Endothelial cell of umbilical vein (primary cell): ENCODE results near the gene AK9. TPM values are rescaled to one million over a fixed set of nuclear protein-coding genes. Genes with fewer than 3 reads are reported as not detected.

Experiments
- BruUV-seq: library from RNA; stranded (reverse); fragments of 400-500 nt; replicated peaks from 2 replicates; lab custom pipeline; 2021; lab: Mats Ljungman, UMichigan
- CTCF ChIA-PET: fragments of 300-600, 350-600 bp; sonication (Branson Sonifier 250); formaldehyde crosslinking; loops from one replicate; lab custom pipeline; 2021; ENCODE audit warnings: antibody characterized with exemption, inconsistent platforms; lab: Charles Lee
- POLR2A ChIA-PET: fragments of 300-600, 350-600 bp; sonication (Branson Sonifier 250); formaldehyde crosslinking; loops from one replicate; lab custom pipeline; 2021; ENCODE audit warnings: antibody characterized with exemption, inconsistent platforms; lab: Charles Lee
- DNase-seq: peaks from one replicate; pipeline ENCODE4 v3.0.0-alpha.2; 2011; ENCODE audit warnings: low read depth, low spot score
- FAIRE-seq: peaks from 2 replicates; lab custom pipeline; 2011; peaks lifted over from hg19 to GRCh38; lab: Jason Lieb, UNC
- H2AFZ ChIP-seq: 2 replicates; pipeline ENCODE4 v1.6.0; 2012; ENCODE audit warnings: low read depth, low read length, control low read depth, inconsistent platforms
- H3K27ac ChIP-seq: 2 replicates; pipeline ENCODE4 v1.5.1; 2011; ENCODE audit warnings: low read depth, mild to moderate bottlenecking, control low read depth, low read length, moderate library complexity; ENCODE audit not compliant: insufficient read depth
- H3K27me3 ChIP-seq, 2 experiments: 2 replicates each; pipeline versions ENCODE4 v1.6.0 to v1.6.1; 2011; ENCODE audit warnings: low read length in 2 of 2, mixed read lengths in 1 of 2; ENCODE audit not compliant: control insufficient read depth in 2 of 2, insufficient read depth in 2 of 2
- H3K36me3 ChIP-seq, 2 experiments: 2 replicates in 1 of 2; 3 replicates in 1 of 2; pipeline ENCODE4 v1.5.1; 2011; ENCODE audit warnings: low read length in 2 of 2, mild to moderate bottlenecking in 1 of 2, moderate library complexity in 1 of 2; ENCODE audit not compliant: control insufficient read depth in 2 of 2, insufficient read depth in 2 of 2; ENCODE audit errors: extremely low read depth in 1 of 2
- H3K4me1 ChIP-seq: 3 replicates; pipeline ENCODE4 v1.5.1; 2011; ENCODE audit warnings: mild to moderate bottlenecking, low read length; ENCODE audit not compliant: control insufficient read depth, insufficient read depth; ENCODE audit errors: extremely low read depth
- H3K4me2 ChIP-seq: 2 replicates; pipeline ENCODE4 v1.6.1; 2011; ENCODE audit warnings: low read length, control low read depth, mixed read lengths; ENCODE audit not compliant: insufficient read depth
- H3K4me3 ChIP-seq, 3 experiments: fragments of 200-600 bp in 1 of 3; sonication (generic), shearing (Covaris generic) in 1 of 3; replicated peaks in 1 of 3; 2 replicates each; pipeline ENCODE4 v1.5.1; 2011 to 2016; ENCODE audit warnings: control low read depth in 3 of 3, low read length in 3 of 3, mild to moderate bottlenecking in 2 of 3, inconsistent platforms in 1 of 3, low read depth in 1 of 3, moderate library complexity in 1 of 3; ENCODE audit not compliant: insufficient read depth in 1 of 3
- H3K79me2 ChIP-seq: 2 replicates; pipeline ENCODE4 v1.6.0; 2012; ENCODE audit warnings: low read length, inconsistent platforms; ENCODE audit not compliant: control insufficient read depth, insufficient read depth
- H3K9ac ChIP-seq: replicated peaks from 2 replicates; pipeline ENCODE3; 2011; ENCODE audit warnings: low read length, control low read depth; ENCODE audit not compliant: insufficient read depth; ENCODE audit errors: extremely low read depth
- H3K9me1 ChIP-seq: replicated peaks from 3 replicates; pipeline ENCODE4 v1.6.0; 2011; ENCODE audit warnings: mild to moderate bottlenecking, low read length; ENCODE audit not compliant: control insufficient read depth, insufficient read depth; ENCODE audit errors: extremely low read depth
- H3K9me3 ChIP-seq: replicated peaks from 2 replicates; pipeline ENCODE4 v1.5.1; 2012; ENCODE audit warnings: low read length, inconsistent platforms; ENCODE audit not compliant: control insufficient read depth, insufficient read depth
- H4K20me1 ChIP-seq: replicated peaks from 2 replicates; pipeline ENCODE3; 2011; ENCODE audit warnings: mild to moderate bottlenecking, low read length; ENCODE audit not compliant: control insufficient read depth, insufficient read depth; ENCODE audit errors: extremely low read depth
- EZH2 ChIP-seq: IDR thresholded peaks from 2 replicates; pipeline ENCODE4 v1.6.1; 2012; ENCODE audit warnings: borderline replicate concordance, low read depth, mild to moderate bottlenecking, moderate library complexity, low read length, inconsistent platforms; ENCODE audit not compliant: severe bottlenecking
- FOS ChIP-seq: IDR thresholded peaks from 2 replicates; pipeline ENCODE4 v1.6.1; 2011; ENCODE audit warnings: mild to moderate bottlenecking, low read length, moderate library complexity, borderline replicate concordance; ENCODE audit not compliant: insufficient read depth
- GATA2 ChIP-seq: IDR thresholded peaks from 2 replicates; pipeline ENCODE4 v1.7.0; 2011; ENCODE audit warnings: low read depth, mild to moderate bottlenecking, moderate library complexity, mixed read lengths, low read length; ENCODE audit not compliant: insufficient read length, insufficient read depth
- JUN ChIP-seq: IDR thresholded peaks from 2 replicates; pipeline ENCODE4 v1.6.1; 2011; ENCODE audit warnings: borderline replicate concordance, low read depth; ENCODE audit not compliant: insufficient read length, insufficient read depth
- MYC ChIP-seq: IDR thresholded peaks from one replicate; pipeline ENCODE4 v1.6.1; 2011; ENCODE audit warnings: mild to moderate bottlenecking, low read depth, low read length
- POLR2A ChIP-seq: IDR thresholded peaks from 2 replicates; pipeline ENCODE4 v1.6.1; 2012; ENCODE audit warnings: low read depth, mild to moderate bottlenecking, control low read depth, low read length
- POLR2AphosphoS5 ChIP-seq: IDR thresholded peaks from 2 replicates; pipeline ENCODE4 v1.6.1; 2012; ENCODE audit warnings: low read depth, mild to moderate bottlenecking, control low read depth, low read length, moderate library complexity; ENCODE audit not compliant: insufficient read depth
- dilution Hi-C: fragments of 300-500 bp; cut with MboI; formaldehyde crosslinking; loops from one replicate; pipeline ENCODE4 v1.15.0; 2019; ENCODE audit warnings: low sequenced_read_pairs; ENCODE audit not compliant: extremely low pct_ligation_motif_present
- intact Hi-C: fragments of 100-400 bp; cut with micrococcal nuclease; formaldehyde crosslinking; loops from one replicate; pipeline ENCODE4 v1.10.0; 2022
- polyA plus RNA-seq, 4 experiments: library from polyadenylated mRNA; depleted of rRNA in 3 of 4; stranded (reverse) in 3 of 4; unstranded in 1 of 4; fragments of >200 nt; gene quantifications; 2 replicates each; pipeline versions ENCODE4 v1.2.1 to v1.2.3, GENCODE V29; 2011 to 2012; ENCODE audit warnings: missing spikeins in 1 of 4
- total RNA-seq: library from RNA; stranded (reverse); gene quantifications from 2 replicates; pipeline ENCODE4 v1.2.3, GENCODE V29; 2021
- TF ChIP-seq, protein P1 (sequence below): IDR thresholded peaks from 2 replicates; pipeline ENCODE4 v1.6.1; 2011; ENCODE audit not compliant: insufficient read depth, insufficient read length
- TF ChIP-seq, protein P2 (sequence below), 2 donors: IDR thresholded peaks; 1 replicate in 1 of 2; 2 replicates in 1 of 2; pipeline ENCODE4 v1.5.1; 2011; ENCODE audit warnings: low read length in 2 of 2, mild to moderate bottlenecking in 2 of 2, moderate library complexity in 2 of 2, control low read depth in 1 of 2, inconsistent platforms in 1 of 2, low read depth in 1 of 2; ENCODE audit not compliant: insufficient read depth in 1 of 2; ENCODE audit errors: extremely low read depth in 1 of 2

AK9 gene
- total and polyA plus RNA-seq, 2 donors (not counting 3 experiments of a cell fraction or from before 2014, with no cell fraction given) = 1.4 to 3.2 TPM

DNA sequence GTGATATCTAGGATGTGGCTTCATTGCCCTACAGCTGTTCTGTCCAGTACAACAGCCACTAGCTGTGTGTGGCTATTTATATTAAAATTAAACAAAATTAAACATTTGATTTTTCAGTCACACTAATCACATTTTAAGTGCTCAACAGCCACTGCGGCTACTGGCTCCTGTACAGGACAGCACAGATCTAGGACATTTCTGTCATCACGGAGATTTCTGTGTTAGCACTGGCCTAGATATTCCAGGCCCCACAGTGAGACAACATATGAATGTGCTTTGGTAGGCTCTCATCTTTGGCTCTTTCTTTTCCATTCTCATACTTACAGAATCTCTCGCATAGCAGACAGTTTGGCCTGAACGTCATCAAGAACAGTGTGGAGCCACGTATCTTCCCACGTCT, 159.6 kb downstream of the AK9 start:
- H2AFZ ChIP-seq = no peak overlapping the region
- TF ChIP-seq EZH2 = no peak
- no peak for TF ChIP-seq MYC
- TF ChIP-seq FOS = no peak
- no peak for TF ChIP-seq POLR2A
- TF ChIP-seq, protein P1, sequence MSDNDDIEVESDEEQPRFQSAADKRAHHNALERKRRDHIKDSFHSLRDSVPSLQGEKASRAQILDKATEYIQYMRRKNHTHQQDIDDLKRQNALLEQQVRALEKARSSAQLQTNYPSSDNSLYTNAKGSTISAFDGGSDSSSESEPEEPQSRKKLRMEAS = no peak
- no peak for TF ChIP-seq GATA2
- TF ChIP-seq JUN = no peak
- TF ChIP-seq POLR2AphosphoS5 = no peak
- TF ChIP-seq, protein P2, sequence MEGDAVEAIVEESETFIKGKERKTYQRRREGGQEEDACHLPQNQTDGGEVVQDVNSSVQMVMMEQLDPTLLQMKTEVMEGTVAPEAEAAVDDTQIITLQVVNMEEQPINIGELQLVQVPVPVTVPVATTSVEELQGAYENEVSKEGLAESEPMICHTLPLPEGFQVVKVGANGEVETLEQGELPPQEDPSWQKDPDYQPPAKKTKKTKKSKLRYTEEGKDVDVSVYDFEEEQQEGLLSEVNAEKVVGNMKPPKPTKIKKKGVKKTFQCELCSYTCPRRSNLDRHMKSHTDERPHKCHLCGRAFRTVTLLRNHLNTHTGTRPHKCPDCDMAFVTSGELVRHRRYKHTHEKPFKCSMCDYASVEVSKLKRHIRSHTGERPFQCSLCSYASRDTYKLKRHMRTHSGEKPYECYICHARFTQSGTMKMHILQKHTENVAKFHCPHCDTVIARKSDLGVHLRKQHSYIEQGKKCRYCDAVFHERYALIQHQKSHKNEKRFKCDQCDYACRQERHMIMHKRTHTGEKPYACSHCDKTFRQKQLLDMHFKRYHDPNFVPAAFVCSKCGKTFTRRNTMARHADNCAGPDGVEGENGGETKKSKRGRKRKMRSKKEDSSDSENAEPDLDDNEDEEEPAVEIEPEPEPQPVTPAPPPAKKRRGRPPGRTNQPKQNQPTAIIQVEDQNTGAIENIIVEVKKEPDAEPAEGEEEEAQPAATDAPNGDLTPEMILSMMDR (IDR thresholded peaks at IDR 0.05; ENCODE audit: extremely low read depth in 1 of 2, insufficient read depth in 1 of 2, low read depth in 1 of 2, low read length in 2 of 2) = no peak
- no peak overlapping the region for H3K9ac ChIP-seq
- BruUV-seq = no TSS peak
- H3K27me3 ChIP-seq = no peaks in the 10 kb centered on the region
- CTCF ChIA-PET = interaction anchor here (1.0 to 2.7 kb wide), 3 partner anchors 16 to 508 kb away, joined by 3 to 12 read pairs (median 6); no protein-coding TSS in a partner anchor
- dilution Hi-C loops = no loop called here
- H3K79me2 ChIP-seq = no peaks in the 10 kb centered on the region
- H3K27ac ChIP-seq = no peak overlapping the region
- DNase-seq (no peak), FAIRE-seq (no peak)
- POLR2A ChIA-PET = no interaction called here
- no peaks in the 10 kb centered on the region for H3K9me1 ChIP-seq
- no peaks in the 10 kb centered on the region for H3K9me3 ChIP-seq
- H3K4me2 ChIP-seq = no peak overlapping the region
- no peaks in the 10 kb centered on the region for H3K36me3 ChIP-seq
- no peak overlapping the region for H3K4me3 ChIP-seq
- intact Hi-C loops = no loop called here
- no peaks in the 10 kb centered on the region for H3K4me1 ChIP-seq
- no peaks in the 10 kb centered on the region for H4K20me1 ChIP-seq
